CD8-positive, alpha-beta memory T cell (primary cell): ENCODE results near the gene FREM3. TPM values are rescaled to one million over a fixed set of nuclear protein-coding genes. Genes with fewer than 3 reads are reported as not detected.

Experiments used
- CTCF ChIA-PET: fragments of 350-600 bp; sonication (Branson Sonifier 250); formaldehyde crosslinking; loops from one replicate; lab custom pipeline; 2021; ENCODE audit warnings: antibody characterized with exemption; lab: Charles Lee
- POLR2A ChIA-PET: fragments of 350-600 bp; sonication (Branson Sonifier 250); formaldehyde crosslinking; loops from one replicate; lab custom pipeline; 2021; ENCODE audit warnings: antibody characterized with exemption; lab: Charles Lee
- DNase-seq, 5 donors: peaks; one replicate each; pipeline versions ENCODE4 v3.0.0 to v3.0.0-alpha.2; 2020 to 2022; ENCODE audit warnings: mixed read lengths in 1 of 5
- H3K27ac ChIP-seq: one replicate; pipeline ENCODE4 v1.7.0; 2013; ENCODE audit warnings: low read depth, mild to moderate bottlenecking, low read length, moderate library complexity
- H3K27me3 ChIP-seq: 2 replicates; pipeline ENCODE4 v1.7.0; 2013; ENCODE audit warnings: low read length, mild to moderate bottlenecking; ENCODE audit not compliant: insufficient read depth, poor library complexity, severe bottlenecking
- H3K36me3 ChIP-seq: 2 replicates; pipeline ENCODE4 v1.7.0; 2013; ENCODE audit warnings: mild to moderate bottlenecking, low read length, moderate library complexity; ENCODE audit not compliant: insufficient read depth
- H3K4me1 ChIP-seq: 2 replicates; pipeline ENCODE4 v1.7.0; 2013; ENCODE audit warnings: mild to moderate bottlenecking, low read length, moderate library complexity; ENCODE audit not compliant: insufficient read depth
- H3K4me3 ChIP-seq: 2 replicates; pipeline ENCODE4 v1.7.0; 2013; ENCODE audit warnings: mild to moderate bottlenecking, low read length
- H3K9me3 ChIP-seq: 2 replicates; pipeline ENCODE4 v1.7.0; 2013; ENCODE audit warnings: mild to moderate bottlenecking, low read length
- H3K27ac Mint-ChIP-seq, 8 donors: one replicate each; pipeline ENCODE4 v1.8.0; 2020 to 2021; ENCODE audit warnings: mixed read lengths in 8 of 8, mild to moderate bottlenecking in 6 of 8, inconsistent platforms in 3 of 8, moderate library complexity in 3 of 8
- H3K27me3 Mint-ChIP-seq, 2 donors: one replicate each; pipeline ENCODE4 v1.8.0; 2020 to 2021; ENCODE audit warnings: mixed read lengths in 2 of 2, mild to moderate bottlenecking in 1 of 2, moderate library complexity in 1 of 2
- H3K36me3 Mint-ChIP-seq, 3 donors: one replicate each; pipeline ENCODE4 v1.8.0; 2020 to 2021; ENCODE audit warnings: mixed read lengths in 3 of 3, inconsistent platforms in 1 of 3, mild to moderate bottlenecking in 1 of 3
- H3K4me1 Mint-ChIP-seq, 3 donors: one replicate each; pipeline ENCODE4 v1.8.0; 2020 to 2021; ENCODE audit warnings: mixed read lengths in 3 of 3, inconsistent platforms in 1 of 3, mild to moderate bottlenecking in 1 of 3
- H3K4me3 Mint-ChIP-seq, 7 donors: one replicate each; pipeline ENCODE4 v1.8.0; 2020 to 2021; ENCODE audit warnings: mixed read lengths in 7 of 7, mild to moderate bottlenecking in 6 of 7, moderate library complexity in 4 of 7, inconsistent platforms in 2 of 7
- H3K9me3 Mint-ChIP-seq, 5 donors: one replicate each; pipeline ENCODE4 v1.8.0; 2020 to 2022; ENCODE audit warnings: mixed read lengths in 5 of 5, mild to moderate bottlenecking in 3 of 5, moderate library complexity in 2 of 5, inconsistent platforms in 1 of 5
- polyA plus RNA-seq: library from polyadenylated mRNA; unstranded; fragments of 300-500 nt; fragmentation: Illumina TruSeq; gene quantifications from one replicate; pipeline ENCODE4 v1.2.3, GENCODE V29; 2021
- total RNA-seq, 2 experiments: library from RNA; stranded (reverse); gene quantifications; one replicate each; pipeline ENCODE4 v1.2.3, GENCODE V29; 2021

Gene FREM3
- total and polyA plus RNA-seq, 3 experiments from 2014 or later: 0.08 TPM; not detected in 2

- peaks cover 17 to 40% (median 28%) of the 10 kb centered on the region in 3 donors for H3K4me1 Mint-ChIP-seq
- no peaks in the 10 kb centered on the region for H3K27me3 Mint-ChIP-seq
- H3K4me3 Mint-ChIP-seq: peak overlapping the region; percentile 90 to 97 (median 95)
- no peaks in the 10 kb centered on the region for H3K9me3 Mint-ChIP-seq
- peak overlapping the region; percentile 80 to 99 (median 96) for H3K27ac Mint-ChIP-seq
- H3K36me3 Mint-ChIP-seq: peaks cover 0 to 13% (median 1%) of the 10 kb centered on the region in 3 donors
- ChIA-PET CTCF (interaction anchor here (1.1 to 1.4 kb wide), 2 partner anchors 16 to 46 kb away, joined by 3 to 7 read pairs; no protein-coding TSS in a partner anchor), POLR2A (interaction anchor here (1.9 kb wide), 1 partner anchor 46 kb away, joined by 11 read pairs; the partner anchor contains the start of gene SMARCA5)
- Histone ChIP-seq H3K27ac (peak overlapping the region; percentile 66), H3K27me3 (no peaks in the 10 kb centered on the region), H3K4me1 (peaks cover 11% of the 10 kb centered on the region), H3K4me3 (peak overlapping the region; percentile 81), H3K36me3 (no peaks in the 10 kb centered on the region), H3K9me3 (no peaks in the 10 kb centered on the region)
- peak in 4 of 5 donors; percentile 6 to 57 (median 26) for DNase-seq
Observed at GRCh38 chr4:143559757-143560147, 140.7 kb downstream of the FREM3 start.

- Histone ChIP-seq H3K9me3 (no peaks in the 10 kb centered on the region), H3K27me3 (no peaks in the 10 kb centered on the region), H3K36me3 (no peaks in the 10 kb centered on the region), H3K27ac (peak overlapping the region; percentile 66), H3K4me3 (peak overlapping the region; percentile 81), H3K4me1 (peaks cover 11% of the 10 kb centered on the region)
- H3K4me3 Mint-ChIP-seq: peak overlapping the region; percentile 90 to 97 (median 95)
- no peaks in the 10 kb centered on the region for H3K27me3 Mint-ChIP-seq
- no peaks in the 10 kb centered on the region for H3K9me3 Mint-ChIP-seq
- peaks cover 0 to 18% (median 1%) of the 10 kb centered on the region in 3 donors for H3K36me3 Mint-ChIP-seq
- CTCF ChIA-PET: interaction anchor here (0.7 to 1.6 kb wide), 9 partner anchors 9 to 45 kb away, joined by 3 to 9 read pairs (median 3); no protein-coding TSS in a partner anchor
- POLR2A ChIA-PET: interaction anchor here (1.9 kb wide), 1 partner anchor 45 kb away, joined by 11 read pairs; the partner anchor contains the start of gene SMARCA5
- H3K4me1 Mint-ChIP-seq: peaks cover 17 to 40% (median 28%) of the 10 kb centered on the region in 3 donors
- DNase-seq: peak; percentile 57 to 79 (median 66)
- H3K27ac Mint-ChIP-seq: peak overlapping the region; percentile 80 to 99 (median 96)
Observed at GRCh38 chr4:143558823-143559756, 141.4 kb downstream of the FREM3 start.

GRCh38 chr4:143558286-143558685 lies 142.2 kb downstream of the FREM3 start:
- H3K27ac ChIP-seq: no peak overlapping the region
- H3K27me3 Mint-ChIP-seq: no peaks in the 10 kb centered on the region
- peak overlapping the region in 7 of 8 donors; percentile 80 to 99 (median 96) for H3K27ac Mint-ChIP-seq
- no peak overlapping the region for H3K4me3 ChIP-seq
- no peaks in the 10 kb centered on the region for H3K27me3 ChIP-seq
- ChIA-PET CTCF (interaction anchor here (1.0 to 1.6 kb wide), 7 partner anchors 10 to 44 kb away, joined by 3 to 9 read pairs (median 3); no protein-coding TSS in a partner anchor), POLR2A (interaction anchor here (0.7 to 1.9 kb wide), 3 partner anchors 12 to 350 kb away, joined by 3 to 11 read pairs (median 3); partner anchors contain the start of gene SMARCA5)
- peak overlapping the region; percentile 34 to 97 (median 95) for H3K4me3 Mint-ChIP-seq
- no peaks in the 10 kb centered on the region for H3K9me3 Mint-ChIP-seq
- H3K36me3 ChIP-seq: no peaks in the 10 kb centered on the region
- H3K4me1 Mint-ChIP-seq: peaks cover 17 to 40% (median 28%) of the 10 kb centered on the region in 3 donors
- H3K4me1 ChIP-seq: peaks cover 11% of the 10 kb centered on the region
- H3K9me3 ChIP-seq: no peaks in the 10 kb centered on the region
- no peak for DNase-seq
- peaks cover 0 to 21% (median 4%) of the 10 kb centered on the region in 3 donors for H3K36me3 Mint-ChIP-seq

- H3K9me3 Mint-ChIP-seq: no peaks in the 10 kb centered on the region
- H3K27me3 Mint-ChIP-seq: no peaks in the 10 kb centered on the region
- CTCF ChIA-PET: no interaction called here
- Histone ChIP-seq H3K36me3 (peaks cover 9% of the 10 kb centered on the region), H3K27ac (no peak overlapping the region), H3K4me3 (no peak overlapping the region), H3K27me3 (no peaks in the 10 kb centered on the region), H3K4me1 (peaks cover 11% of the 10 kb centered on the region), H3K9me3 (no peaks in the 10 kb centered on the region)
- H3K36me3 Mint-ChIP-seq: peaks cover 0 to 44% (median 14%) of the 10 kb centered on the region in 3 donors
- H3K4me1 Mint-ChIP-seq: peaks cover 17 to 30% (median 25%) of the 10 kb centered on the region in 3 donors
- POLR2A ChIA-PET: interaction anchor here (0.6 kb wide), 1 partner anchor 608 kb away, joined by 3 read pairs; no protein-coding TSS in a partner anchor
- no peak overlapping the region for H3K4me3 Mint-ChIP-seq
- no peak for DNase-seq
- no peak overlapping the region for H3K27ac Mint-ChIP-seq
Observed at GRCh38 chr4:143555676-143556075, 144.8 kb downstream of the FREM3 start.

- no peak overlapping the region for H3K4me3 ChIP-seq
- peaks cover 10% of the 10 kb centered on the region for H3K4me1 ChIP-seq
- POLR2A ChIA-PET: interaction anchor here (0.6 kb wide), 1 partner anchor 609 kb away, joined by 3 read pairs; no protein-coding TSS in a partner anchor
- Mint-ChIP-seq H3K4me3 (no peak overlapping the region), H3K9me3 (no peaks in the 10 kb centered on the region), H3K4me1 (peaks cover 17 to 30% (median 22%) of the 10 kb centered on the region in 3 donors), H3K27me3 (no peaks in the 10 kb centered on the region), H3K27ac (peak overlapping the region in 4 of 8 donors; percentile 14 to 73 (median 72)), H3K36me3 (peaks cover 0 to 50% (median 16%) of the 10 kb centered on the region in 3 donors)
- H3K9me3 ChIP-seq: no peaks in the 10 kb centered on the region
- no peaks in the 10 kb centered on the region for H3K27me3 ChIP-seq
- CTCF ChIA-PET: no interaction called here
- DNase-seq: no peak
- H3K27ac ChIP-seq: no peak overlapping the region
- peaks cover 9% of the 10 kb centered on the region for H3K36me3 ChIP-seq
Observed at GRCh38 chr4:143554728-143555597, 145.5 kb downstream of the FREM3 start.

GRCh38 chr4:143549928-143550327 lies 150.5 kb downstream of the FREM3 start:
- no peaks in the 10 kb centered on the region for H3K4me1 ChIP-seq

GRCh38 chr4:143539670-143540023 lies 160.8 kb downstream of the FREM3 start:
- ChIA-PET POLR2A (no interaction called here), CTCF (no interaction called here)
- Histone ChIP-seq H3K9me3 (no peaks in the 10 kb centered on the region), H3K36me3 (peaks cover 61% of the 10 kb centered on the region), H3K27ac (no peak overlapping the region), H3K4me1 (no peaks in the 10 kb centered on the region), H3K27me3 (no peaks in the 10 kb centered on the region), H3K4me3 (no peak overlapping the region)
- no peaks in the 10 kb centered on the region for H3K27me3 Mint-ChIP-seq
- peak overlapping the region in 2 of 8 donors; percentile 55 to 63 for H3K27ac Mint-ChIP-seq
- H3K9me3 Mint-ChIP-seq: no peaks in the 10 kb centered on the region
- H3K4me3 Mint-ChIP-seq: no peak overlapping the region
- no peak for DNase-seq
- H3K36me3 Mint-ChIP-seq: peaks cover 0 to 89% (median 46%) of the 10 kb centered on the region in 3 donors
- peaks cover 14 to 25% (median 20%) of the 10 kb centered on the region in 3 donors for H3K4me1 Mint-ChIP-seq

More at GRCh38 chr4:143549928-143550327, 150.5 kb downstream of the FREM3 start:
- H3K9me3 ChIP-seq: no peaks in the 10 kb centered on the region
- peaks cover 37% of the 10 kb centered on the region for H3K36me3 ChIP-seq
- DNase-seq: no peak
- H3K27me3 Mint-ChIP-seq: no peaks in the 10 kb centered on the region
- peaks cover 4 to 17% (median 15%) of the 10 kb centered on the region in 3 donors for H3K4me1 Mint-ChIP-seq
- no peak overlapping the region for H3K4me3 ChIP-seq
- ChIA-PET POLR2A (interaction anchor here (0.6 kb wide), 1 partner anchor 1595 kb away, joined by 3 read pairs; no protein-coding TSS in a partner anchor), CTCF (interaction anchor here (0.7 kb wide), 1 partner anchor 9 kb away, joined by 3 read pairs; no protein-coding TSS in a partner anchor)
- H3K27me3 ChIP-seq: no peaks in the 10 kb centered on the region
- H3K27ac Mint-ChIP-seq: peak overlapping the region in 3 of 8 donors; percentile 17 to 54 (median 50)
- H3K27ac ChIP-seq: no peak overlapping the region
- H3K36me3 Mint-ChIP-seq: peaks cover 0 to 84% (median 32%) of the 10 kb centered on the region in 3 donors
- H3K4me3 Mint-ChIP-seq: no peak overlapping the region
- no peaks in the 10 kb centered on the region for H3K9me3 Mint-ChIP-seq
